ENCODE data around the gene NQO1.

DNA sequence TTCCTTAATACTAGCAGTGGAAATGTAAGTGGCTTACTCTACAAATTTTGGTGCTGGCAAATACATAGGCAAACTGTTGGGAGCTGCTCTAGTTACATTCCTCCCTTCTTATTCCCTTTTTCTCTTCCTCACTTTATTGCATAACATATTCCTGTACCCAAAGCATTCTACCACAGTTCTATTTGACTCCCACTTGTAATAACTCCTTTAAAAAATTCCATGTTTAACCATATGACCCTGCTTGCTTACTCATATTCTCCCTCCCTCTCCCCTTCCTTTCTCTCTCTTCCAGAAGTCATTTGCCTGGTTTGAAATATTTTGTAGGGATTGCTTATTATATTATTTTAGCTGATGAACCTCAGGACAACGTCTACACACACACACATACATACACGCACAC is 22.7 kb downstream of the NQO1 start:
- no peak for TF ChIP-seq YY1 (IDR thresholded peaks at IDR 0.05; ENCODE audit: insufficient read depth, insufficient read length)
- no peak for TF ChIP-seq SUZ12 (IDR thresholded peaks at IDR 0.05; ENCODE audit: extremely low read depth, insufficient read depth, insufficient read length)

Measured in NT2/D1 (cell line).